ENCODE measurements around the gene AACS.
A peak's percentile ranks its signal among the peaks of the same experiment; 100 is the strongest.

The AACS gene

DNA sequence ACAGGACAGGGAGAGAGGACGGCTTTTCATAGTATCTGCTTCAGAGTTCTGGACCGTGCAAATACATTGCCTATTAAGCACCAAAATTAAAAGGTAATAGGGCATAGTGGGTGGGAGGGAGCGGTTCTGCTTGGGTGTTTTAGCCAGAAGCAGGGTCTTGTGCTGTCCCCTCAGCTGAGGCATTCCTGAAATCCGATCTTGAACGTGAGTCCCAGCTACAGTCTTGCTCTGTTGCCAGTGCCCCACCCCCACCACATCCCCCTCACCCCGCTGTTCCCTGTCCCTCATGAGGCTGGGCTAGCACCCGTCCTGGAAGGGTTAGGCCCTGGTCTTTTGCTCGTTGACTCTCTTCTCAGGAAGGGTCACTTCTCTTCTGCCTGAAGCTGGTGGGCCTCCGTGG lies 48.6 kb downstream of the AACS start:
- H3K4me1 ChIP-seq (ENCODE audit: control insufficient read depth in 2 of 2, insufficient read depth in 2 of 2, low read length in 2 of 2), result peaks cover 0 to 27% of the 10 kb centered on the region in 2 donors
- H3K9me3 ChIP-seq (ENCODE audit: control insufficient read depth in 2 of 2, low read length in 2 of 2), result no peaks in the 10 kb centered on the region
- no peak overlapping the region for H3K27ac ChIP-seq (ENCODE audit: low read depth in 2 of 2, low read length in 2 of 2)
- no peak overlapping the region for H3K9ac ChIP-seq (ENCODE audit: low read depth in 1 of 2, low read length in 2 of 2)
- no peak overlapping the region for H3K4me3 ChIP-seq (ENCODE audit: low read length in 2 of 2)
- no peaks in the 10 kb centered on the region for H3K27me3 ChIP-seq (ENCODE audit: control insufficient read depth in 2 of 2, insufficient read depth in 2 of 2, low read length in 2 of 2)
- peaks cover 21 to 25% of the 10 kb centered on the region in 2 donors for H3K36me3 ChIP-seq (ENCODE audit: control insufficient read depth in 2 of 2, insufficient read depth in 2 of 2, low read length in 2 of 2)

DNA sequence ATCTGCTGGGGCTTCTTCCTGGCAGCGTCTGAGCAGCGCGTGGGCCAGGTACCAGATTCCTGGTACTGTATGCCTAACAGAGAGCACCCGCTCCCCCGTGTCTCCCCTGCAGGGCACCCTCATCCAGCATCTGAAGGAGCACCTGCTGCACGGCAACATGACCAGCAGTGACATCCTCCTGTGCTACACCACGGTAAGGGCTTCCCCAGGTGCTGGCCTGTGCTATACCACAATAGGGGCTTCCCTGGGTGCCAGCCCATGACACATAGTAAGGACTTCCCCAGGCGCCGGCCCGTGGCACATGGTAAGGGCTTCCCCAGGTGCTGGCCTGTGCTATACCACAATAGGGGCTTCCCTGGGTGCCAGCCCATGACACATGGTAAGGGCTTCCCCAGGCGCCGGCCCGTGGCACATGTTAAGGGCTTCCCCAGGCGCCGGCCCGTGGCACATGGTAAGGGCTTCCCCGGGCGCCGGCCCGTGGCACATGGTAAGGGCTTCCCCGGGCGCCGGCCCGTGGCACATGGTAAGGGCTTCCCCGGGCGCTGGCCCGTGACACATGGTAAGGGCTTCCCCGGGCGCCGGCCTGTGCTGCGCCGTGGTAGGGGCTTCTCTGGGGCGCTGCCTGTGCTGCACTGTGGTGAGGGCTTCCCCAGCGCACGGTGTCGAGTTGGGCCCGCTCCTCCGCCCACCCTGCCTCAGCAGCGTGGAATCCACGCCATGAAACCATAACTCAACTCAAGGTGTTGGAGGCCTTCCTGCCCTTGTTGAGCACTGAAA lies 49.3 kb downstream of the AACS start:
- H3K9me3 ChIP-seq (ENCODE audit: control insufficient read depth in 2 of 2, low read length in 2 of 2), result no peaks in the 10 kb centered on the region
- no peak overlapping the region for H3K4me3 ChIP-seq (ENCODE audit: low read length in 2 of 2)
- no peaks in the 10 kb centered on the region for H3K27me3 ChIP-seq (ENCODE audit: control insufficient read depth in 2 of 2, insufficient read depth in 2 of 2, low read length in 2 of 2)
- H3K4me1 ChIP-seq (ENCODE audit: control insufficient read depth in 2 of 2, insufficient read depth in 2 of 2, low read length in 2 of 2), result peaks cover 0 to 24% of the 10 kb centered on the region in 2 donors
- peaks cover 21 to 28% of the 10 kb centered on the region in 2 donors for H3K36me3 ChIP-seq (ENCODE audit: control insufficient read depth in 2 of 2, insufficient read depth in 2 of 2, low read length in 2 of 2)
- H3K27ac ChIP-seq (ENCODE audit: low read depth in 2 of 2, low read length in 2 of 2), result no peak overlapping the region
- H3K9ac ChIP-seq (ENCODE audit: low read depth in 1 of 2, low read length in 2 of 2), result no peak overlapping the region

DNA sequence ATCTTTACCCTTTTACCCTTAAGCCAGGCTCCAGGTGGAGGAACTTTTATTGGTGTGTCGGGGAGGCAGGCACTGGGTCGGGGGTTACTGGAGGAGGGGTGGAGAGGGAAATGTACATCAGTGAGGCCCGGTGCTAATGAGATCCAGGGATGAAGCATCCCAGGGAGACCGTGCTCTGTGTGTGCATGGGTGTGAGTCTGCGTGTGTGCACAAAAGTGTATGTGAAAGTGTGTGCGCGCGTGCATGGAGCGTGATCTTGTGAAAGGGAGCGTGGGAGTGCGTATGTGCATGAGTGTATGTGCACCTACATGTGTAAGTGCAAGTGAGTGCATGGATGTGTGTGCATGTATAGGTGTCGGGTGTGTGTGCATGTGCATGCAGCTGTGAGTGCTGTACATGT lies 55.3 kb downstream of the AACS start:
- Histone ChIP-seq H3K27ac (ENCODE audit: low read depth in 2 of 2, low read length in 2 of 2) (no peak overlapping the region), H3K4me3 (ENCODE audit: low read length in 2 of 2) (no peak overlapping the region), H3K9me3 (ENCODE audit: control insufficient read depth in 2 of 2, low read length in 2 of 2) (no peaks in the 10 kb centered on the region), H3K9ac (ENCODE audit: low read depth in 1 of 2, low read length in 2 of 2) (no peak overlapping the region), H3K36me3 (ENCODE audit: control insufficient read depth in 2 of 2, insufficient read depth in 2 of 2, low read length in 2 of 2) (peaks cover 23 to 24% of the 10 kb centered on the region in 2 donors), H3K27me3 (ENCODE audit: control insufficient read depth in 2 of 2, insufficient read depth in 2 of 2, low read length in 2 of 2) (no peaks in the 10 kb centered on the region), H3K4me1 (ENCODE audit: control insufficient read depth in 2 of 2, insufficient read depth in 2 of 2, low read length in 2 of 2) (peaks cover 6 to 7% of the 10 kb centered on the region in 2 donors)

DNA sequence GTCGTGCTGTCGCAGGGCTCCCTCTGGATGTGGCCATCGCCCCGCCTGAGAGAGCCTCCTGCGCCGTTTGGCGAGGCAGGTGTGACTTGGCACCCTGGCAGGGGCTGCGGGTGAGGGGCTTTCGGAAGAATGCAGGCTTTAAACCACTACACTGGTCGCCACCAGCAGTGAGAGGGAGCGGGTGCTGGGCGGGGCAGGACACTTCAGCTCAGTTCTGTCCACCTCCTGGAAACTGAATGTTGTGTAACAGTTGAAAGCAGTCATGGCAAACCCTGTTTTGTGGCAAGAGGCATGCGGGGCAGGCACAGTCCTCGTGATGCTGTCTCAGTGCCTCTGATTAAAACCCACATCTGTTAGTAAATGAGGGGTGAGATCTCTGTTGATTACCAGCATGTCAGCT lies 55.9 kb downstream of the AACS start:
- H3K27me3 ChIP-seq (ENCODE audit: control insufficient read depth in 2 of 2, insufficient read depth in 2 of 2, low read length in 2 of 2), result no peaks in the 10 kb centered on the region
- H3K9me3 ChIP-seq (ENCODE audit: control insufficient read depth in 2 of 2, low read length in 2 of 2), result no peaks in the 10 kb centered on the region
- no peak overlapping the region for H3K27ac ChIP-seq (ENCODE audit: low read depth in 2 of 2, low read length in 2 of 2)
- peaks cover 6 to 7% of the 10 kb centered on the region in 2 donors for H3K4me1 ChIP-seq (ENCODE audit: control insufficient read depth in 2 of 2, insufficient read depth in 2 of 2, low read length in 2 of 2)
- H3K4me3 ChIP-seq (ENCODE audit: low read length in 2 of 2), result no peak overlapping the region
- H3K36me3 ChIP-seq (ENCODE audit: control insufficient read depth in 2 of 2, insufficient read depth in 2 of 2, low read length in 2 of 2), result peaks cover 21 to 24% of the 10 kb centered on the region in 2 donors
- no peak overlapping the region for H3K9ac ChIP-seq (ENCODE audit: low read depth in 1 of 2, low read length in 2 of 2)

DNA sequence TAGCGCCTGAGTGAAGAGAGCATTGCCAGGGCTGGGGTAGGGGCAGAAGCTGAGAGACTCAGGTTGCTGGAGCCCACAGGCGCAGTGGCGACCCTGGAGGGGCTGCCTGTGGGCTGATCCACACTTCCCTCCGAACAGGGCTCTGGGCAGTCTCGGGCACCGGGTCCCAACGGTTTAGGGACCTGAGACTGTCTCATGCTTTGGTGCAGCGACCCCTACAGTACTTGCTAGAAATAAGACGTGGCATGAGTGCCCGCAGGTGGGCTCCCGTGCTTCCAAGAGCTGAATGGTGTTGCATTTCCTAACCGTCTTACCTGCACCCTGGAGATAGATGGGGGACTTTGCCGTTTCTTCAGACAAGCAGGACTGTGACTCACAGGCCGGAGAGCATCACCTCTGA lies 57.4 kb downstream of the AACS start:
- Histone ChIP-seq H3K27me3 (ENCODE audit: control insufficient read depth in 2 of 2, insufficient read depth in 2 of 2, low read length in 2 of 2) (no peaks in the 10 kb centered on the region), H3K9ac (ENCODE audit: low read depth in 1 of 2, low read length in 2 of 2) (no peak overlapping the region), H3K27ac (ENCODE audit: low read depth in 2 of 2, low read length in 2 of 2) (no peak overlapping the region), H3K4me1 (ENCODE audit: control insufficient read depth in 2 of 2, insufficient read depth in 2 of 2, low read length in 2 of 2) (peaks cover 6 to 7% of the 10 kb centered on the region in 2 donors), H3K4me3 (ENCODE audit: low read length in 2 of 2) (no peak overlapping the region), H3K36me3 (ENCODE audit: control insufficient read depth in 2 of 2, insufficient read depth in 2 of 2, low read length in 2 of 2) (peaks cover 21 to 24% of the 10 kb centered on the region in 2 donors), H3K9me3 (ENCODE audit: control insufficient read depth in 2 of 2, low read length in 2 of 2) (no peaks in the 10 kb centered on the region)

DNA sequence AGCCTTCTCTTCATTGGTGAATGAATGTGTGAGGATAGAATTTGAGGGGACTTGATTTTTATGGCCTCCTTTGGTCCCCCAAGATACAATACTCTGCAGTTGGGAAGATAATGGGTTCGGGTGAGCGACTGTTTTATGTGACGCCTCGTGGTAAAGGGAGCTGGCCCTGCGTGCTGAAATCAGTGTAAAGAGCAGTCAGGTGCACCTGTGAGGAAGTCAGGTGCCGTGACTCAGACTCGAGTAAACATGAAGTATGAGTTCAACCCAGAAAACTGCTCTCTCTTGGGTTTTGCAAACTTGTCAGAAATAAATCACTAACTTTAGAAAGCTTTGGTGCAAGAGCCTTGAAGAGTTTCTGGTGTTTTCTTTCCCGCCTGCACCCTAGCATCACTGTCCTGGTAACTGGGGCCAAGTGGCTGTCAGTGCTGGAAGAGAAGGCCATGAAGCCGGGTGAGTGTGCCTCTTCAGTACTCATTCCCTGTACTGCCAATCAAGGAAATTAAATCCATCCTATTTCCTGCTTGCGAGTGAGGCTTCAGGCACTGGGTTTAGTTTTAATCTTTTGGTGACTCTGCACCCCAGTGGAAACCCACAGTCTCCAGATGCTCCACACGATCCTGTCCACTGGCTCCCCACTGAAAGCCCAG lies 59.2 kb downstream of the AACS start:
- Histone ChIP-seq H3K36me3 (ENCODE audit: control insufficient read depth in 2 of 2, insufficient read depth in 2 of 2, low read length in 2 of 2) (peaks cover 11% of the 10 kb centered on the region in 2 donors), H3K9me3 (ENCODE audit: control insufficient read depth in 2 of 2, low read length in 2 of 2) (no peaks in the 10 kb centered on the region), H3K27ac (ENCODE audit: low read depth in 2 of 2, low read length in 2 of 2) (peak overlapping the region; percentile 32 to 59), H3K9ac (ENCODE audit: low read depth in 1 of 2, low read length in 2 of 2) (no peak overlapping the region), H3K27me3 (ENCODE audit: control insufficient read depth in 2 of 2, insufficient read depth in 2 of 2, low read length in 2 of 2) (no peaks in the 10 kb centered on the region), H3K4me1 (ENCODE audit: control insufficient read depth in 2 of 2, insufficient read depth in 2 of 2, low read length in 2 of 2) (peaks cover 6 to 7% of the 10 kb centered on the region in 2 donors), H3K4me3 (ENCODE audit: low read length in 2 of 2) (no peak overlapping the region)

DNA sequence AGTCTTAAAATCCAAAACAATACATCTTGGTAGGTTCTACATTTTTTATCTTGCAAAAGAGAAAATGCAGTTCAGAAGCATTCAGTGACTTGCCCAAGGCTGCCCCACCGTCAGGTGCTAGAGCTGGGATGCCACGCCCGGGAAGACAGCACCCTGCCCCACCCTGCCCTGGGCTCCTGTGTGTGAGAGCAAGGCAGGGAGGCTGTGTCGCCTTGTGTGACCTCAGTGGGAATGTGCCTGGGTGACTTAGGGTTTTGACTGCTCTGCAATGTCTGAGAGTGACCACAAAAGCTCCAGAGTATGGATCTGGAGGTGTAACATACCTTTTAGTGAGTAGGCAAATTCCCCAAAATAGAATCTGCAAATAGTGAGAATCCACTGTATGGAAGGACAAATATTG lies 60.0 kb downstream of the AACS start:
- peaks cover 11 to 16% of the 10 kb centered on the region in 2 donors for H3K36me3 ChIP-seq (ENCODE audit: control insufficient read depth in 2 of 2, insufficient read depth in 2 of 2, low read length in 2 of 2)

DNA sequence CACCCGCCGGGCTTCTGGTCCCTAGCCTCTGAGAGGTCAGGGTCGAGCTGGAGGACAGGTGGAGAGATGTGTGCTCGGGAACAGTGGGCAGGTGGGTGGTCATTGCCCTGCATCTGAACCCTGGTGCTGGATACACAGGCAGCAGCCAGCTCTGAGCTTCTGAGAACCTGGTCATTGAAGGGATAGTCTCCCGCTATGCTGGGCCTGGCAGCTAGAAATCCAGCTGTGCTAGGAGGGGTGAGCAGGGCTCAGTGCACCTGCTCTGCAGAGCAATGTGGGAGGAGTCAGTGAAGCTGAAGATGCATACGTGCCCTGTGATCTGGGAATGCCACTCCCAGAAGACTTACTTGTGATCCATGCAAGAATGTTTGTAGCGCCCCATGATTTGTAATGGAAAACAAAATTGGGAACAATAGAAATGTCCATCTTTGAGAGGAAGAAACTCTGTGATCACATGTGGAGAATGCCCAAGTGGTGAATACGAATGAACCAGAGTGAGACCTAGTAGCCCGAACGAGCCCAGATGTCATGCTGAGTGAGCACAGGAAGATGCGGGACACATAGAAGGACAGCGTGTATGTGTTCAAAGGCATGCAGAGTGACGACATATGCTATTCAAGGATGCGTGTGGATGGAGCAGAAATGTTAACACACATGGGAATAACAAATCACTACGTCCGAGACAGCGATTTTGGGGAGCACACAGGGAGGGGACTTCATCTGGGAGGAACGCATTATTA lies 63.4 kb downstream of the AACS start:
- Histone ChIP-seq H3K27ac (ENCODE audit: low read depth in 2 of 2, low read length in 2 of 2) (no peak overlapping the region), H3K9ac (ENCODE audit: low read depth in 1 of 2, low read length in 2 of 2) (no peak overlapping the region), H3K27me3 (ENCODE audit: control insufficient read depth in 2 of 2, insufficient read depth in 2 of 2, low read length in 2 of 2) (no peaks in the 10 kb centered on the region), H3K4me3 (ENCODE audit: low read length in 2 of 2) (no peak overlapping the region), H3K36me3 (ENCODE audit: control insufficient read depth in 2 of 2, insufficient read depth in 2 of 2, low read length in 2 of 2) (peaks cover 11 to 13% of the 10 kb centered on the region in 2 donors), H3K4me1 (ENCODE audit: control insufficient read depth in 2 of 2, insufficient read depth in 2 of 2, low read length in 2 of 2) (peaks cover 6 to 7% of the 10 kb centered on the region in 2 donors), H3K9me3 (ENCODE audit: control insufficient read depth in 2 of 2, low read length in 2 of 2) (no peaks in the 10 kb centered on the region)

More for the DNA sequence above, 60.0 kb downstream of the AACS start:
- H3K27ac ChIP-seq (ENCODE audit: low read depth in 2 of 2, low read length in 2 of 2), result peak overlapping the region; percentile 32 to 59
- H3K9me3 ChIP-seq (ENCODE audit: control insufficient read depth in 2 of 2, low read length in 2 of 2), result no peaks in the 10 kb centered on the region
- H3K4me1 ChIP-seq (ENCODE audit: control insufficient read depth in 2 of 2, insufficient read depth in 2 of 2, low read length in 2 of 2), result peaks cover 6 to 7% of the 10 kb centered on the region in 2 donors
- no peaks in the 10 kb centered on the region for H3K27me3 ChIP-seq (ENCODE audit: control insufficient read depth in 2 of 2, insufficient read depth in 2 of 2, low read length in 2 of 2)
- H3K4me3 ChIP-seq (ENCODE audit: low read length in 2 of 2), result no peak overlapping the region
- no peak overlapping the region for H3K9ac ChIP-seq (ENCODE audit: low read depth in 1 of 2, low read length in 2 of 2)

DNA sequence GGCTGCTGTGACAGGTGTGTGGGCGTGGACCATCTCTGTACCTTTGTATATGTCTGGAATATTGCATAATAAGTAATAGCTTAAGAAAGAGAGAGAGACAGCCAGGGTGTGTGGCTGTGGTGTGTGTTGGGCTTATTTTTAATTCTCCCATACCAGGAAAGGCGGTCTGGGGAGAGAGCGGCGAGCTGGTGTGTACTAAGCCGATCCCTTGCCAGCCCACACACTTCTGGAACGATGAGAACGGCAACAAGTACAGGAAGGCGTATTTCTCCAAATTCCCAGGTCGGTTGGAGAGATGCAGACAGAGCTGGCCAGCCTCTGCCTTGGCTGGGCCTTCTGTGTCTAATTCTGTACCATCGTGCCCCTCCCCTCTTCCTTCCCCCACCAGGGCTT lies 63.9 kb downstream of the AACS start:
- Histone ChIP-seq H3K27me3 (ENCODE audit: control insufficient read depth in 2 of 2, insufficient read depth in 2 of 2, low read length in 2 of 2) (no peaks in the 10 kb centered on the region), H3K9me3 (ENCODE audit: control insufficient read depth in 2 of 2, low read length in 2 of 2) (no peaks in the 10 kb centered on the region), H3K4me1 (ENCODE audit: control insufficient read depth in 2 of 2, insufficient read depth in 2 of 2, low read length in 2 of 2) (peaks cover 6 to 7% of the 10 kb centered on the region in 2 donors), H3K36me3 (ENCODE audit: control insufficient read depth in 2 of 2, insufficient read depth in 2 of 2, low read length in 2 of 2) (peaks cover 11 to 14% of the 10 kb centered on the region in 2 donors), H3K4me3 (ENCODE audit: low read length in 2 of 2) (no peak overlapping the region), H3K27ac (ENCODE audit: low read depth in 2 of 2, low read length in 2 of 2) (no peak overlapping the region), H3K9ac (ENCODE audit: low read depth in 1 of 2, low read length in 2 of 2) (no peak overlapping the region)

Data from mucosa of rectum (tissue), 2 donors.